ENCODE results near the gene SLC25A46. TPM values are rescaled to one million over a fixed set of nuclear protein-coding genes. Genes with fewer than 3 reads are reported as not detected.

Gene SLC25A46
- total and polyA plus RNA-seq, 9 of the 15 experiments (the other 6 are each of a cell fraction or from before 2014, with no cell fraction given), result 7.8 to 47.3 (median 31.8) TPM

DNA sequence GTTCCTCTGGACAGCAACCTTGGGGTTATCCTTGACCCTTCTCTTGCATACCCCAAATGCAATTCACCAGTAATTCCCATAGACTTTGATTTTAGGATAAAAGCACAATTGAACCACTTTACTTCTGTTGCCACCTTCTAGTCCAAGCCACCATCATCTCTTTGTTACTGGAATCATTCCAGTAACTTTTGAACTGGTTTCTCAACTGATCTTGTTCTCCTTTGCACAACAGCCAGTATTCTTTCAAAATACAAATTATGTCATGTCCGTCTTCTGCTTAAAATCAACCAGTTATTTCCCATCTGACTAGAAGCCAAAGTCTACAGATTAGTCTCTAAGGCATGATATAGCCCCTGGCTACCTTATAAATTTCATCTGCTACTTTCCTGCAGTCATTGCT is 21.4 kb downstream of the SLC25A46 start:
- DNase-seq (ENCODE audit: extremely low read depth in 1 of 4, low spot score in 3 of 4) (no peak), FAIRE-seq (no peak), ATAC-seq (no peak)
- BruUV-seq (replicated peaks), result no TSS peak
- no peak overlapping the region for H3K4me2 ChIP-seq (ENCODE audit: insufficient read depth, low read length)
- ChIA-PET POLR2A (no interaction called here), CTCF (ENCODE audit: low intra/inter-chr PET ratio) (no interaction called here)
- H3K4me3 ChIP-seq, result no peak overlapping the region
- H3K79me2 ChIP-seq (ENCODE audit: control insufficient read depth, insufficient read depth, low read length), result no peaks in the 10 kb centered on the region
- H3K4me1 ChIP-seq (replicated peaks in 1 of 2; ENCODE audit: control insufficient read depth in 2 of 2, insufficient read depth in 2 of 2, low read length in 2 of 2), result no peaks in the 10 kb centered on the region
- no peaks in the 10 kb centered on the region for H3K9me1 ChIP-seq (ENCODE audit: control insufficient read depth, insufficient read depth, low read length)
- no peaks in the 10 kb centered on the region for H3K27me3 ChIP-seq (ENCODE audit: control insufficient read depth in 2 of 2, insufficient read depth in 2 of 2, low read length in 2 of 2)
- intact Hi-C loops (cut with micrococcal nuclease) (no loop called here), in situ Hi-C loops (cut with MboI) (loop anchor here (25.0 kb wide), 2 partner anchors 502 to 752 kb away; partner anchors contain the start of gene STARD4)
- H3K27ac ChIP-seq (ENCODE audit: extremely low read depth, low read depth, low read length), result no peak overlapping the region
- WGBS (ENCODE audit: insufficient coverage, low coverage, missing lambda C conversion rate), result 89% methylated on average over 1 of the region's 1 CpG
- H3K36me3 ChIP-seq (ENCODE audit: control insufficient read depth, insufficient read depth, low read length), result peaks cover 62% of the 10 kb centered on the region
- no peak overlapping the region for H3K9ac ChIP-seq (ENCODE audit: insufficient read depth in 1 of 2, low read depth in 2 of 2, low read length in 2 of 2)
- H2AFZ ChIP-seq (ENCODE audit: low read depth, low read length), result no peak overlapping the region
- H3K9me3 ChIP-seq (replicated peaks; ENCODE audit: control insufficient read depth, insufficient read depth, low read depth, low read length), result no peaks in the 10 kb centered on the region
- H4K20me1 ChIP-seq (replicated peaks; ENCODE audit: control insufficient read depth, insufficient read depth, low read length), result no peaks in the 10 kb centered on the region
- TF ChIP-seq SLC30A9 (CRISPR knock-in tag; IDR thresholded peaks at IDR 0.05) (no peak), CEBPG (CRISPR knock-in tag; IDR thresholded peaks at IDR 0.05) (no peak), CEBPG (tag; conservative IDR thresholded peaks at IDR 0.05 in 1 of 2, IDR thresholded peaks at IDR 0.05 in 1 of 2) (no peak), JUN (IDR thresholded peaks at IDR 0.05; ENCODE audit: borderline replicate concordance, low read depth, low read length) (no peak), JUN (CRISPR knock-in tag; IDR thresholded peaks at IDR 0.05; ENCODE audit: borderline replicate concordance) (no peak), PHTF2 (CRISPR knock-in tag; IDR thresholded peaks at IDR 0.05) (no peak), ELF2 (CRISPR knock-in tag; IDR thresholded peaks at IDR 0.05) (no peak), RBBP5 (IDR thresholded peaks at IDR 0.05; ENCODE audit: borderline replicate concordance, insufficient read depth, low read length, poor library complexity, severe bottlenecking) (no peak), ZNF324 (CRISPR knock-in tag; IDR thresholded peaks at IDR 0.05) (no peak)
- TF ChIP-seq, protein P1, sequence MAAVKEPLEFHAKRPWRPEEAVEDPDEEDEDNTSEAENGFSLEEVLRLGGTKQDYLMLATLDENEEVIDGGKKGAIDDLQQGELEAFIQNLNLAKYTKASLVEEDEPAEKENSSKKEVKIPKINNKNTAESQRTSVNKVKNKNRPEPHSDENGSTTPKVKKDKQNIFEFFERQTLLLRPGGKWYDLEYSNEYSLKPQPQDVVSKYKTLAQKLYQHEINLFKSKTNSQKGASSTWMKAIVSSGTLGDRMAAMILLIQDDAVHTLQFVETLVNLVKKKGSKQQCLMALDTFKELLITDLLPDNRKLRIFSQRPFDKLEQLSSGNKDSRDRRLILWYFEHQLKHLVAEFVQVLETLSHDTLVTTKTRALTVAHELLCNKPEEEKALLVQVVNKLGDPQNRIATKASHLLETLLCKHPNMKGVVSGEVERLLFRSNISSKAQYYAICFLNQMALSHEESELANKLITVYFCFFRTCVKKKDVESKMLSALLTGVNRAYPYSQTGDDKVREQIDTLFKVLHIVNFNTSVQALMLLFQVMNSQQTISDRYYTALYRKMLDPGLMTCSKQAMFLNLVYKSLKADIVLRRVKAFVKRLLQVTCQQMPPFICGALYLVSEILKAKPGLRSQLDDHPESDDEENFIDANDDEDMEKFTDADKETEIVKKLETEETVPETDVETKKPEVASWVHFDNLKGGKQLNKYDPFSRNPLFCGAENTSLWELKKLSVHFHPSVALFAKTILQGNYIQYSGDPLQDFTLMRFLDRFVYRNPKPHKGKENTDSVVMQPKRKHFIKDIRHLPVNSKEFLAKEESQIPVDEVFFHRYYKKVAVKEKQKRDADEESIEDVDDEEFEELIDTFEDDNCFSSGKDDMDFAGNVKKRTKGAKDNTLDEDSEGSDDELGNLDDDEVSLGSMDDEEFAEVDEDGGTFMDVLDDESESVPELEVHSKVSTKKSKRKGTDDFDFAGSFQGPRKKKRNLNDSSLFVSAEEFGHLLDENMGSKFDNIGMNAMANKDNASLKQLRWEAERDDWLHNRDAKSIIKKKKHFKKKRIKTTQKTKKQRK (IDR thresholded peaks at IDR 0.05; ENCODE audit: borderline replicate concordance, low read depth, low read length), result no peak
- TF ChIP-seq, protein P2, sequence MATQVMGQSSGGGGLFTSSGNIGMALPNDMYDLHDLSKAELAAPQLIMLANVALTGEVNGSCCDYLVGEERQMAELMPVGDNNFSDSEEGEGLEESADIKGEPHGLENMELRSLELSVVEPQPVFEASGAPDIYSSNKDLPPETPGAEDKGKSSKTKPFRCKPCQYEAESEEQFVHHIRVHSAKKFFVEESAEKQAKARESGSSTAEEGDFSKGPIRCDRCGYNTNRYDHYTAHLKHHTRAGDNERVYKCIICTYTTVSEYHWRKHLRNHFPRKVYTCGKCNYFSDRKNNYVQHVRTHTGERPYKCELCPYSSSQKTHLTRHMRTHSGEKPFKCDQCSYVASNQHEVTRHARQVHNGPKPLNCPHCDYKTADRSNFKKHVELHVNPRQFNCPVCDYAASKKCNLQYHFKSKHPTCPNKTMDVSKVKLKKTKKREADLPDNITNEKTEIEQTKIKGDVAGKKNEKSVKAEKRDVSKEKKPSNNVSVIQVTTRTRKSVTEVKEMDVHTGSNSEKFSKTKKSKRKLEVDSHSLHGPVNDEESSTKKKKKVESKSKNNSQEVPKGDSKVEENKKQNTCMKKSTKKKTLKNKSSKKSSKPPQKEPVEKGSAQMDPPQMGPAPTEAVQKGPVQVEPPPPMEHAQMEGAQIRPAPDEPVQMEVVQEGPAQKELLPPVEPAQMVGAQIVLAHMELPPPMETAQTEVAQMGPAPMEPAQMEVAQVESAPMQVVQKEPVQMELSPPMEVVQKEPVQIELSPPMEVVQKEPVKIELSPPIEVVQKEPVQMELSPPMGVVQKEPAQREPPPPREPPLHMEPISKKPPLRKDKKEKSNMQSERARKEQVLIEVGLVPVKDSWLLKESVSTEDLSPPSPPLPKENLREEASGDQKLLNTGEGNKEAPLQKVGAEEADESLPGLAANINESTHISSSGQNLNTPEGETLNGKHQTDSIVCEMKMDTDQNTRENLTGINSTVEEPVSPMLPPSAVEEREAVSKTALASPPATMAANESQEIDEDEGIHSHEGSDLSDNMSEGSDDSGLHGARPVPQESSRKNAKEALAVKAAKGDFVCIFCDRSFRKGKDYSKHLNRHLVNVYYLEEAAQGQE (IDR thresholded peaks at IDR 0.05; ENCODE audit: borderline replicate concordance), result no peak
- TF ChIP-seq, protein P2 (CRISPR knock-in tag; IDR thresholded peaks at IDR 0.05; ENCODE audit: low read depth), result no peak

All from K562 (cell line).